Fibroblast of lung (primary cell): Measurements from ENCODE around the gene U2AF1L4.

Experiments used
- CTCF ChIP-seq, 2 donors: IDR thresholded peaks in 1 of 2; conservative IDR thresholded peaks in 1 of 2; 1 replicate in 1 of 2; 2 replicates in 1 of 2; pipeline ENCODE4 v1.5.1; 2011 to 2012; ENCODE audit warnings: low read length in 2 of 2, control low read depth in 1 of 2, inconsistent platforms in 1 of 2, low read depth in 1 of 2, mild to moderate bottlenecking in 1 of 2
- EZH2 ChIP-seq: IDR thresholded peaks from 2 replicates; pipeline ENCODE4 v1.5.1; 2012; ENCODE audit warnings: low read length, control low read depth, mild to moderate bottlenecking; ENCODE audit errors: missing control alignments

DNA sequence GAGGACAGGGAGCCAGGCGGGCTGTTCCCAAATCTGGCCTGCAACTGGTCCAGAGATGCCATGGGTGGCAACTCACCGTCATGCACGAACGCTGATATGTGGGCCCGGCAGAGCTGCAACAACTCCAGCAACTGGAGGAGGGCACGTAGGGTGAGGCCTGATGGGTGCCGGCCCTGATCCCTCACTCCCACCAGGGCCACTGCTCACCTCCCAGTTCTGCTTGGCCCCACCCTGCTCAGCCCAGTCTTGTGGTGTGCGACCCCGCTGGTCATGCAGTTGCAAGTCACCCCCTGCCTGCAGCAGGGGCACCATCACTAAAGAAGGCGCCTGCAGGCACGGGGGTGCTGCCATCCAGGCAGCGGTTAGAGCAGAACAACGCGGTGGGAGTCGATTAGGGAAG lies 47.1 kb upstream of the U2AF1L4 start:
- TF ChIP-seq CTCF (conservative IDR thresholded peaks at IDR 0.05 in 1 of 2, IDR thresholded peaks at IDR 0.05 in 1 of 2; ENCODE audit: low read depth in 1 of 2, low read length in 2 of 2) = no peak
- no peak for TF ChIP-seq EZH2
